Measurements from ENCODE around the gene SOX6.
"Not testable (repeated sequence)": the region's sequence is repeated elsewhere in the genome, so short reads cannot be mapped to it uniquely, and the experiment has no call there.

Gene SOX6

GRCh38 chr11:16099343-16099900 is 256.9 kb downstream of the SOX6 start:
- DNase-seq (ENCODE audit: low read depth, low spot score), result no peak

GRCh38 chr11:16098526-16099205 is 257.7 kb downstream of the SOX6 start:
- DNase-seq (ENCODE audit: low read depth, low spot score), result no peak

- DNase-seq (ENCODE audit: low read depth, low spot score), result no peak
Observed at GRCh38 chr11:16097543-16097942, 258.8 kb downstream of the SOX6 start.

DNA sequence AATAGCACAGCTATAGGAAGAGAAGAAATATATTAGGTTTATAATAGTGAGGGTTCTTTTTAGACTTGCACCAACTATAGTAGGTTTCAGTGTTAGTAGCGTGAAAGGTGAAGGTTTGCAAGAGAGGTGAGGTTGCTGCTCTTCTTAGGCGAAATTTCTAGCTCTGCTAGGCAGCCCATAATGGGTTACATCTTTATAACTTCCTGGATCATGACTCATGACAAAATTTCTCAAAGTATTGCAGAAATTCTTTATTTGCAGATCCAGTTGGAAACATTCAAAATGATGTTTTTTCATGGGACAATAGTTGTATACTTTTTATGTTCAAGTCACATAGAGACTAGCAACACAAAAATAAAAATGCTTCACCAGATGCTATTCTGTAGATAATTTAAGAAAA is 260.0 kb downstream of the SOX6 start:
- no peak for DNase-seq (ENCODE audit: low read depth, low spot score)

GRCh38 chr11:16095756-16096155 is 260.6 kb downstream of the SOX6 start:
- DNase-seq (ENCODE audit: low read depth, low spot score), result no peak

DNA sequence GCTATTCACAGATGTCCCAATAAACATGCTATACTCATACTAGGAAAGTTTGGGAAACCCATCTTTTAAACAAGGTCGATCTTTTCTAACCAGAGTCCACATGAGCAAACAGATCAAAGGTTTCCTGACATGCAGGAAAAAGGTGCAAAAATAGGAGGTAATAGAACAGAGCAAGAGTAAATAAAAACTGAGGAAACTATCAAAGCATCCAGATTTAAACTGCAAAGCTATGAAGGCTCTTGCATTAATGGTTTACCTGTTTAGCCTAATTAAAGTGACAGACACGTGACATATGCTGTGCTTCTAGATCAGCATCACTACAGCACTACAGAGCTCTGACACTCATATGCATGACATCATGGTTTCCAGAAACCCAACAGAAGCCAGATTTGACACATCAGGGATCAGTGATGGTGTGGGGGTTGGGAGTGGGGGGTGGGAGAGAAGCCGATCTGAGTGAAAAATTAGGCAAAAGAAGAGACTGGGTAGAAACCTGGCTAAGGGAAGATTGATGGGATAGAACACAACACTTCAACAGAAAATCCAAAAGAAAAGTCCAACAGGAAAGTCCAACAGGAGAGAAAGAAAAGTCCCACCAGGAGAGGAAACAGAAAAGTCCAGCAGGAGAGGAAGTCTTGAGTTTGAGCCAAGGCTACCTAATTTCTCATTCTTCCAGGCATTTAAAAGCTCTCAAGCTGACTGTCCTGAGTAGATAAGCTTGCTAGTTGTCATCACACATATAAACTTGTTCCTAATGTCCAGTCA is 262.3 kb downstream of the SOX6 start:
- no peak for DNase-seq (ENCODE audit: low read depth, low spot score)

DNA sequence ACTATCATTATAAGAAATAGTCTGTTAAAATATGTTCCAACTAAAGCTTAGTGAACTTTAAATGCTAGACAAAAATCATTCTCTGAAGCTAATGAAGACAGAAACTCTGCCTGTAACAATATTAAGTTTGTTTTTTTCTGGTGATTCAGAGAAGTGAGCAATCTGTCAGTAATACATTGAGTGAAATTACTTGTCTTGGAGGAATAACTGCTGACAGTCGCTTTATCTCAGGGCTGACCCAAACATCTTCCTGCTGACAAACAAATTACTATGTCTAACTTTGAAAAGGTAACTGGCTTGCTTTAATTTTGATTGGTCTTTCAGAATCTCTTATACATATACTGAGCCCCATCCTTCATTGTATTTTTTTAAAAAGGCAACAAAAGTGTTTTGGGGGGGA is 264.5 kb downstream of the SOX6 start:
- no peak for DNase-seq (ENCODE audit: low read depth, low spot score)

DNA sequence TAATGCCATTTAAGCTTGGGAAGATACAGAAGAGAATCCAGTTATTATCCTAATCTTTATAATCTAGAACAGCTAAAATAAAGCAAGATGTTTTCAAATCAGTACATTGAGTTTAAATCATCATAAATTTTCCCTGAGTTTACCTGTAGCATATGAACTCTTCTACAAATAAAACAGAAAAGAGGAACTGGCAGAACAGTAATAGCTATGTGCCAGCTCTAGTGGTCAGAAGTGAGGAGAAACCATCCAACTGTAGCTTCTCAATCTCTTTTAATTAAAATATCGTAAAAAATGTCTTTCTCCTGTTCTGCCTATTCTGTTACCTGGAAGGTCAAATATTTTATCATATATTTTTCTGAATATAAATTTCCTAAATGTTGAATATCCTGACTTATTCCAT is 266.9 kb downstream of the SOX6 start:
- no peak for DNase-seq (ENCODE audit: low read depth, low spot score)

DNA sequence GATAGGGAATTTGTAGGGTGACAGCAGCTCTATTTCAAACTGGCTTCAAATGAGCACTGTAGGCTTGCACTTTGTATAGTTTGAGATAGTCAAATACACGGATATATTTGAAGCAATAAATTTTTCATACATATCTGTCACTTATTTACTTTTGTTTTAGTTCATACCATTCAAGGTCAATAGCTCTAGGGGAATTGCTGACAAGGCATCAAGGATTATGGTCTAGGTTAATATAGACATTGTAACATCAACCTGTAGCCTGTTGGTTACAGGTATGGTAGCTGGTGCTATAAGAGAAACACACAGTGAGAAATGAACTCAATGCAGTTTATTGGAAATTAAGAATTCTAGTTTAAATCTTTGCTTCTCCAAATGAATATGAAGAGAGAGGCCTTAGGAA is 267.6 kb downstream of the SOX6 start:
- no peak for DNase-seq (ENCODE audit: low read depth, low spot score)

DNA sequence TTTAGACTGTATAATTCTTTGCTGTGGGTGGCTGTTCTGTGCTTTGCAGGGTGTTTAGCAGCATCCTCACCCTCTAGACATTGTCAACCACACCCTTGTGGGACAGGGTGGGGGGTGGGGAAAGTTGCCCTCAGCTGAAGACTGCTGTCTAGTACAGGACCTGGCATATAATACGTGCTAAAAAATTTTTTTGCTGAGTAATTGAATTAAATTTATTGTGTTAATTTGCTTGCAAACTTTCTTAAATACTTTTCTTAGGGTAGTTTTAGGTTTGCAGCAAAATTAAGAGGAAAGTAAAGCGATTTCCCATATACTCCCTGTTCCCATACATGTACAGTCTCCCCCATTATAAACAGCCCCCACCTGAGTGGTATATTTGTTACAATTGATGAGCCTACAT is 268.5 kb downstream of the SOX6 start:
- DNase-seq (ENCODE audit: low read depth, low spot score), result no peak

DNA sequence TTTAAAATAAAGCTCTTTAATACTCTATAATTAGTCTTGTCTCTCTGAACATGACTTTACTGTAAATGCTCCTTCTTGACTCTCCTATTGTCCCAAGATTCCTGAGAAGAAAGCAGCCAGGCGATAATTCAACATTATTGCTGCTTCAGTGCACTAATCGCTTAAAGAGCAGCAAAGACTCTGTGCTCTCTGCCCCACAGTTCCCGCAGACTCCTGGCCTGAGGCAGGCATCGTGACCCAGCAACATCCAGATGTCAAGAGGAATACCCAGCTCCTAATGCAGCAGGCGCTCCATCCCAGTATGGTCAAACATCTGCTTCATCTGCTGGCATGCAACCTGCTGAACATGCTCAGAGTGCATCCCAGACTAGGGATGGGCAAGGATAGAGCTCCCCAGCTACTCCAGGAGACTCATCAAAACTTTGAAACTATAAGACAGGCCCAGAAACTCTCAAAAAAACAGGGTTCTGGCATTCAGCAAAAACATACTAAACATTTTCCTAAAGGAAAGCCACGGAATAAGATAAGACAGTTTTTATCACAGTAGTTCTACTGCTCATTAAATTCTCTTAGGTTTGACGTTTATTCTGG is 270.0 kb downstream of the SOX6 start:
- no peak for DNase-seq (ENCODE audit: low read depth, low spot score)

- DNase-seq (ENCODE audit: low read depth, low spot score), result no peak
Observed at GRCh38 chr11:16082095-16083055, 274.0 kb downstream of the SOX6 start.

DNA sequence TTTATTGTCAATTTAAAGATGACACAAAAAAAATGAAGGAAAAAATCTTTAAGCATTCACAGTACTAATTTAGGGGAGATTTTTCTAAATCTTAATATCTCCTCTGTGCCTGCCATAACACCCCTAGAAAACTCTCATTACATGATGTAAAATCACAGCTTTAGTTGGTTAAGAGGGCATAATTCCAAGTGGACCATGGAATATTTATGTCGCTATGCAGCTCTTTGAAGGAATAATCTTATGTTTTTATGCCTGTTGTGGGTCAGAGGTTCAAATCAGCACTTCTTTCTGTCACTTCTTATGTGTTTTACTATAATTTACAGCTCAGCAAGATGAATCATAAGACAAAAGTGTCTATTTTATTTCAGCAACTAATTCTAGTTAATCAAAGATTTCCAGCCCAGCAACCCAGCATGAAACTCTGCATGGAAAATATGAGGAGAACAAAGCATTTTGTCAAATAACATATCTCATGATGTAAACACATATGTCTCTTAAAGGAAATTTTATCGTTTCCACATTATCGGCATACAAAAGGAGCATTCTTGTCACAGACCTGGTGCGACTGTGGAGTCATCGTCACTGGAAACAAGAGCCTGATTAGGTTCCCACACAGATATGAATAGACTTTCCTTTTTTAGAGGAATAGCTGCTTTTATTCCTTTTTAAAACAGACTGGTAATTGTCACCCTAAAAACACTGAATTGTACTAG is 274.8 kb downstream of the SOX6 start:
- no peak for DNase-seq (ENCODE audit: low read depth, low spot score)

DNA sequence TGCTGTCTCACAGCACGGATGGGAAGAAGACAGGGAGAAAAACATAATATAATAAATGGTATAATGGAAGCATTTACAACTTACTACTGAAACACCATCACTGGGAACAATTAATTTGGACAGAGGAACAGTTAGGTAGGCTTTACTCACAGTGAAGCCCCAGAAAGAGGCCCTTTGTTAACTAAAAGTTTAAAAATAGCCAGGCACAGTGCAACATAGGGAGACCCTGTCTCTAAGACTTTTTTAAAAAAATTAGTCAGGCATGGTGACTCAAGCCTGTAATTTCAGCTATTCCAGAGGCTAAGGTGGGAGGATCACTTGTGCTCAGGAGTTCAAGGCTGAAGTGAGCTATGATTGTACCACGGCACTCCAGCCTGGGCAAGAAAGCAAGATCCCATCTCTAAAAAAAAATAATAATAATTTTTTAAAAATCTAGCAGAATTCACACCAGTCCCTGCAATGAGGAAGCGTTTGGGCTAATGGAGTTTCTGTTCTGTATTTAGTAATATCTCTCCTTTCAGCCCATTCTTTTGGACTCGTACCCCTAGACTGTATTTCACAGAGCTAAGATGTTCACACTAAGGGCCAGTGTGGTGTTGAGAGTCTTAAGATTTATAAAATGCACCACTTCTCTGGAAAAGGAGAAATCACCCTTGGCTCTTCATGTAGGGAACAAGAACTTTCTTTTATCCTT is 275.5 kb downstream of the SOX6 start:
- DNase-seq (ENCODE audit: low read depth, low spot score), result no peak

- no peak for DNase-seq (ENCODE audit: low read depth, low spot score)
Observed at GRCh38 chr11:16078936-16079335, 277.4 kb downstream of the SOX6 start.

DNA sequence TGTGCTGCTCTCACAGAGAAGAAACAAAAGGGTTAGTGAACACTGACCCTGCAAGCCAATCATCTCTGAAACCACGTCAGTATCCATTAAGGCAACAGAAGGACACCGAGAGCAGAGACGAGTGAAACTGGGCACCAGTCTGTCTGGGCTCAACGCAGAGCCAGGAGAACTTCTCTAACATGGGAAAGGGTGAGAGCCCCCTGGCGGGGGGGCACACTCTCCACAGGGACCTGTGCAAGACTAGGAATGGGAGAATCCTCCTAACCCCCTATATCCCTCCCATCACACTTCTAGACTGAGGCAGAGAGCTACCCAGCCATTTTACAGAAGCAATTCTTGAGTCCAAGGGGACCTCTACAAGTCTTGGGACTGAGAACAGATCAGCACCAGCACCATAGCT is 285.8 kb downstream of the SOX6 start:
- DNase-seq (ENCODE audit: low read depth, low spot score), result no peak

DNA sequence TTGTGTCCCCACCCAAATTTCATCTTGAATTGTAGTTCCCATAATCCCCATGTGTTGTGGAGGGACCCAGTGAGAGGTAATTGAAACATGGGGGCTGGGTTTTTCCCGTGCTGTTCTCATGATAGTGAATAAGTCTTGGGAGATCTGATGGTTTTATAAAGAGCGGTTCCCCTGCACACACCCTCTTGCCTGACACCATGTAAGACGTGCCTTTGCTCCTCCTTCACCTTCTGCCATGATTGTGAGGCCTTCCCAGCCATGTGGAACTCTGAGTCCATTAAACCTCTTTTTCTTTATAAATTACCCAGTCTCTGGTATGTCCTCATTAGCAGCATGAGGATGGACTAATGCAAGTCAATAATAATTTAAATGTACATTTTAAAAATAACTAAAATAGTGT is 289.1 kb downstream of the SOX6 start:
- not testable (repeated sequence) for DNase-seq (ENCODE audit: low read depth, low spot score)

- DNase-seq (ENCODE audit: low read depth, low spot score), result no peak
Observed at GRCh38 chr11:16059332-16059731, 297.0 kb downstream of the SOX6 start.

DNA sequence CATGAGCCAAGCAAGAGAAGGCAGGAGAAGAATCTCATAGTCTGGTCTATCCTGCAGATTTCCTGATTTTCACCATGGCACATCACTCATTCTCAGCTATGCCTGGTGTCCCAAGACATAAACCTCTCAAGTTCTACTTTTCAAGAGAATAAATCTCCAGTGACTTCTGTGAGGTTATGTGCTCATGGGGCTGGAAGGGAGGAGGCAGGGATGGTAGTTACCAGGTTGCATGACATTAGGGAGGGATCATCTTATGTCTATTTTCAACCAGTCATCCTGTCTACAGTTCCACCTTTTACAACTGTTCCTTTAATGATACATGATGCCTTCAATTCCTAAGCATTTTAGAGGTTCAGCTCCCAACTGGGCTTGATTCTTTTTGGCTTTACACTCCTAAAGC is 297.7 kb downstream of the SOX6 start:
- DNase-seq (ENCODE audit: low read depth, low spot score), result no peak

- no peak for DNase-seq (ENCODE audit: low read depth, low spot score)
Observed at GRCh38 chr11:16052750-16053149, 303.6 kb downstream of the SOX6 start.
